ENCODE data around the gene GLG1. TPM values are rescaled to one million over a fixed set of nuclear protein-coding genes. Genes with fewer than 3 reads are reported as not detected.

The GLG1 gene
- total and polyA plus RNA-seq, 9 donors, result 84.4 to 144 (median 123) TPM

DNA sequence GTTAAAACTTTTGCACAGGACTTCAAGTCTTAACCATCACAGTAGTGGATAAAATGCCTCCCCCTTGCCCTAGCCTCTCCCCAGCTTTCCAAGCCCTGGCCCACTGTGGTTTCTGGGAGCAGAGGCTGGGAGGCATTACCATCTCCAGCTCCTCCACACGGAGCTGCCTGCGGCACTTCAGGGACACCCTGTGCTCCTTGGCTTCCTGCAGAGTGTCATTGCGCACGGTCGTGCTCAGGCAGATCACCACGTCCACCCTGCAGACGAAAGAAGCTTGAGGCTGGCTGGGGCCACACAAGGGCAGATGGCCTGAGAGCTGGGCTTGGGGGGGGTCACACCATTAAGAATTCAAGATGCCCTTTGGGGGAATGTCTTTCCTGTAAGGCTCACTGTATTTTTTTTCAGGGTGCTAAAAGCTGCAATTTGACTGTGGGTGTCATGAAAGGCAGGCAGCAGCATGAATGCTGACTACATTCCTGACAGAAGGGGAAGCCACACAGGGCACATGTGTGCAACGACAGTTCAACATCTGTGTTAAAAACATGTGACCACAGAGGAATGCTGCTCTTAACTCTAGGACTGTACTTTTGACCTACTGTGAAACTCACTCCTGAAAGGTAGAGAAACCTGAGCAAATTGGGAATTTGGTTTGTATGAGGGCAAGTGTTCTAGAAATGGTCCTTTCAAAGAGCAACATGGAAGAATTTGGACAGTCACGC is 137.9 kb downstream of the GLG1 start:
- Histone ChIP-seq H3K4me3 (ENCODE audit: low read length) (no peak overlapping the region), H3K36me3 (ENCODE audit: control insufficient read depth, insufficient read depth, low read length) (peaks cover 72% of the 10 kb centered on the region)
- WGBS (ENCODE audit: insufficient coverage), result 88% methylated on average over 8 of the region's 9 CpGs

GRCh38 chr16:74466872-74467271 is 140.0 kb downstream of the GLG1 start:
- no peak overlapping the region for H3K27ac ChIP-seq (ENCODE audit: low read length)
- 93% methylated on average over 2 of the region's 5 CpGs for WGBS (ENCODE audit: insufficient coverage)
- H3K4me1 ChIP-seq (ENCODE audit: control insufficient read depth, insufficient read depth, low read length), result no peaks in the 10 kb centered on the region
- H3K27me3 ChIP-seq (ENCODE audit: control insufficient read depth, insufficient read depth, low read length), result no peaks in the 10 kb centered on the region
- no peak for DNase-seq
- H3K36me3 ChIP-seq (ENCODE audit: control insufficient read depth, insufficient read depth, low read length), result peaks cover 83% of the 10 kb centered on the region
- no peak overlapping the region for H3K4me3 ChIP-seq (ENCODE audit: low read length)
- H3K9me3 ChIP-seq (replicated peaks; ENCODE audit: control insufficient read depth, low read depth, low read length), result no peaks in the 10 kb centered on the region

More for the DNA sequence above, 137.9 kb downstream of the GLG1 start:
- Histone ChIP-seq H3K9me3 (replicated peaks; ENCODE audit: control insufficient read depth, low read depth, low read length) (no peaks in the 10 kb centered on the region), H3K4me1 (ENCODE audit: control insufficient read depth, insufficient read depth, low read length) (no peaks in the 10 kb centered on the region), H3K27me3 (ENCODE audit: control insufficient read depth, insufficient read depth, low read length) (no peaks in the 10 kb centered on the region), H3K27ac (ENCODE audit: low read length) (no peak overlapping the region)
- no peak for DNase-seq

- no peak for DNase-seq
- Histone ChIP-seq H3K4me3 (ENCODE audit: low read length) (no peak overlapping the region), H3K4me1 (ENCODE audit: control insufficient read depth, insufficient read depth, low read length) (no peaks in the 10 kb centered on the region), H3K9me3 (replicated peaks; ENCODE audit: control insufficient read depth, low read depth, low read length) (no peaks in the 10 kb centered on the region), H3K36me3 (ENCODE audit: control insufficient read depth, insufficient read depth, low read length) (peaks cover 86% of the 10 kb centered on the region), H3K27me3 (ENCODE audit: control insufficient read depth, insufficient read depth, low read length) (no peaks in the 10 kb centered on the region), H3K27ac (ENCODE audit: low read length) (no peak overlapping the region)
- WGBS (ENCODE audit: insufficient coverage), result 79% methylated on average over 3 of the region's 6 CpGs
These were observed 140.8 kb downstream of the GLG1 start for GRCh38 chr16:74465851-74466685.

DNA sequence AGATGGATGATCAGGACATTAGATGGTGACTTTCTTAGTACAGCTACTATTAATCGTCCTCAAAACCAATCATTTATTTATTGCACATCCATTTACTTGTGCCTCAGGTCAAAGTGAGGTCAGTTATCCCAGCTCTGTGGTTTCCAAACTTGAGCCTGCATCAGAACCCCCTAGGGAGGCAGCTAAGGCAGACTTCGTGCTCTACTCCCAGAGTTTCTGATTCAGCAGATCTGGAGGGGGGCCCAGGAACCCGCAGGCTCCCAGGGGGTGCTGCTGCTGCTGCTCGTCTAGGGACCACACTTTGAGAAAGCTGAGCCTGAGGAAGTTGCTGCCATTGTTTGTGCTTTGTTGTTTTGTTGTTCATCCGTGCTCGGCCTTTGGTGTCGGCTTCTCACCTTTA is 141.6 kb downstream of the GLG1 start:
- WGBS (ENCODE audit: insufficient coverage), result 63% methylated on average over 5 of the region's 7 CpGs
- Histone ChIP-seq H3K4me3 (ENCODE audit: low read length) (no peak overlapping the region), H3K4me1 (ENCODE audit: control insufficient read depth, insufficient read depth, low read length) (no peaks in the 10 kb centered on the region), H3K9me3 (replicated peaks; ENCODE audit: control insufficient read depth, low read depth, low read length) (no peaks in the 10 kb centered on the region), H3K36me3 (ENCODE audit: control insufficient read depth, insufficient read depth, low read length) (peaks cover 88% of the 10 kb centered on the region), H3K27me3 (ENCODE audit: control insufficient read depth, insufficient read depth, low read length) (no peaks in the 10 kb centered on the region), H3K27ac (ENCODE audit: low read length) (no peak overlapping the region)
- DNase-seq, result no peak

GRCh38 chr16:74463888-74464287 is 143.0 kb downstream of the GLG1 start:
- no CpG with 5 or more reads among the region's 2 CpGs for WGBS (ENCODE audit: insufficient coverage)
- Histone ChIP-seq H3K4me1 (ENCODE audit: control insufficient read depth, insufficient read depth, low read length) (no peaks in the 10 kb centered on the region), H3K4me3 (ENCODE audit: low read length) (no peak overlapping the region), H3K36me3 (ENCODE audit: control insufficient read depth, insufficient read depth, low read length) (peaks cover 83% of the 10 kb centered on the region), H3K9me3 (replicated peaks; ENCODE audit: control insufficient read depth, low read depth, low read length) (no peaks in the 10 kb centered on the region), H3K27me3 (ENCODE audit: control insufficient read depth, insufficient read depth, low read length) (no peaks in the 10 kb centered on the region), H3K27ac (ENCODE audit: low read length) (no peak overlapping the region)
- no peak for DNase-seq

DNA sequence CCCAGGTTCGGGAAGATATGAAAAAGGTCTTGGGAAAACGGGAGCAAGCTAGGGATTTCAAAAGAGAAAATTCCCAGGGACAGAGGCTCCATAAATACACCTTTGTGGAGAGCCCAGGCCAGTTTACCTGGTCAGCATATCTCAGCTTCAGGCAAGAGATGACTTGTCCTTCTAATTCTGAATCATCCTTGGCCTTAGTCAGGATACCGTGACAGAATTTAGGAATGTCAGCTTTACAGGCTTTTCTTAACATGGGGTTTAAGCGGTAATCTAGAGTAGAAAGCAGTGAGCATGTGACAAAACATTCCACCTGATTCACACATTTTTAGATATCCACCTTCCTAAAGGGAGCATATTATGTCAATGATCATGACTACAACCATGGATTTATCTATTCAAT is 144.6 kb downstream of the GLG1 start:
- 100% methylated on average over 1 of the region's 4 CpGs for WGBS (ENCODE audit: insufficient coverage)
- Histone ChIP-seq H3K36me3 (ENCODE audit: control insufficient read depth, insufficient read depth, low read length) (peaks cover 83% of the 10 kb centered on the region), H3K4me1 (ENCODE audit: control insufficient read depth, insufficient read depth, low read length) (no peaks in the 10 kb centered on the region), H3K4me3 (ENCODE audit: low read length) (no peak overlapping the region), H3K27ac (ENCODE audit: low read length) (no peak overlapping the region), H3K27me3 (ENCODE audit: control insufficient read depth, insufficient read depth, low read length) (no peaks in the 10 kb centered on the region), H3K9me3 (replicated peaks; ENCODE audit: control insufficient read depth, low read depth, low read length) (no peaks in the 10 kb centered on the region)
- no peak for DNase-seq

- H3K27ac ChIP-seq (ENCODE audit: low read length), result no peak overlapping the region
- no peak for DNase-seq
- WGBS (ENCODE audit: insufficient coverage), result 89% methylated on average over 5 of the region's 9 CpGs
- H3K36me3 ChIP-seq (ENCODE audit: control insufficient read depth, insufficient read depth, low read length), result peaks cover 82% of the 10 kb centered on the region
- no peak overlapping the region for H3K4me3 ChIP-seq (ENCODE audit: low read length)
- no peaks in the 10 kb centered on the region for H3K9me3 ChIP-seq (replicated peaks; ENCODE audit: control insufficient read depth, low read depth, low read length)
- no peaks in the 10 kb centered on the region for H3K27me3 ChIP-seq (ENCODE audit: control insufficient read depth, insufficient read depth, low read length)
- no peaks in the 10 kb centered on the region for H3K4me1 ChIP-seq (ENCODE audit: control insufficient read depth, insufficient read depth, low read length)
These were observed 145.1 kb downstream of the GLG1 start for GRCh38 chr16:74461826-74462225.

DNA sequence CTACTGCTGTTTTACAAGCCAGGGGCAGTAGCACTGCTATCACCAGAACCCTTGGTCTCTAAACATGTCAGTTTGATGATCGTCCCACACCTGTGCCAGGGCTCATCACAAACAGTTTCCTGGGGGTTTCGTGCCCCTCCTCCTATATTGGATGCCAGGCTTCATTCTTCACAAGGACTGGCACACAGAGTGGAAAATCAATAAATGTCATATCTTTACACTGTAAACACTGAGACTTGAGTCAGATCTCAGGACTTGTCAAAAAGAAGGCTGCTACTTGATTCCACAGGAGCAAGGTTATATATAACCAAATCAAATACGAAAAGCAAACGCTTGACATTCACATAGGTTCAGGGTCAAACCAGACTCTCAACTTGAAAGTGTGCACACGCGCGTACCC is 146.4 kb downstream of the GLG1 start:
- Histone ChIP-seq H3K36me3 (ENCODE audit: control insufficient read depth, insufficient read depth, low read length) (peaks cover 85% of the 10 kb centered on the region), H3K27me3 (ENCODE audit: control insufficient read depth, insufficient read depth, low read length) (no peaks in the 10 kb centered on the region), H3K4me1 (ENCODE audit: control insufficient read depth, insufficient read depth, low read length) (no peaks in the 10 kb centered on the region), H3K4me3 (ENCODE audit: low read length) (no peak overlapping the region), H3K9me3 (replicated peaks; ENCODE audit: control insufficient read depth, low read depth, low read length) (no peaks in the 10 kb centered on the region), H3K27ac (ENCODE audit: low read length) (no peak overlapping the region)
- DNase-seq, result no peak
- 100% methylated on average over 2 of the region's 7 CpGs for whole genome bisulfite sequencing (ENCODE audit: insufficient coverage)

GRCh38 chr16:74456290-74456625 is 150.7 kb downstream of the GLG1 start:
- no peak overlapping the region for H3K27ac ChIP-seq (ENCODE audit: low read length)
- no peak for DNase-seq
- peaks cover 81% of the 10 kb centered on the region for H3K36me3 ChIP-seq (ENCODE audit: control insufficient read depth, insufficient read depth, low read length)
- H3K4me1 ChIP-seq (ENCODE audit: control insufficient read depth, insufficient read depth, low read length), result no peaks in the 10 kb centered on the region
- WGBS (ENCODE audit: insufficient coverage), result 96% methylated on average over 14 of the region's 16 CpGs
- H3K9me3 ChIP-seq (replicated peaks; ENCODE audit: control insufficient read depth, low read depth, low read length), result no peaks in the 10 kb centered on the region
- H3K27me3 ChIP-seq (ENCODE audit: control insufficient read depth, insufficient read depth, low read length), result no peaks in the 10 kb centered on the region
- H3K4me3 ChIP-seq (ENCODE audit: low read length), result no peak overlapping the region

DNA sequence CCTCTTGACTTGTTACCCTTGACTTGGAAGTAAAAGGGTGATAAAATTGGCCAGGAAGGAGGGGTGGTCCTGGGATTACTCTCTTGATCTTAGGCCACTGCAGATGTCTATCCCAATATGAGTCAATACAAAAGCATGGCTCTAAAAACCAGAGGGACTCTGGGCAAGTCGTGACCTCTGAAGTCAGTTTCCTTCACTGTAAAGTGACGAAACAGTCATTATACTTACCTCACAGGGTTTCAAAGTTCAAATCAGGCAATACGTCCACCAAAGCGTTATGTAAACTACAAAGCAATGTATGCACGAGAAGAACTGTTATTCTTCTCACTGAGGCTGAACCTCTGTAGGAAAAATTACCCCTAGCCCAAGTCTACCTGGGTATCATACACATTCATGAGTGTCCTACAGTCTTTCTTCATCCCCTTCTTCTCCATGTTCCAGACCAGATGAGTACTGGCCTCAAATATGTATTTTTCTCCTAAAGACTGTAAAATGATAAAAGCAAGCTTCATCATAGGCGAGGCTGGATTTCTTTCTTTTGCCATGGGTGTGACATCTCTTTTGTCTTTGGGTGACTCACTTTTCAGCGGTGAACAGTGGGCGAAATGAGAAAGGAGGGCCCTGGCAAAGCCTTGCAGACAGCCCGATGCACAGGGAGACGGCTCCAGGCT is 151.2 kb downstream of the GLG1 start:
- H3K27me3 ChIP-seq (ENCODE audit: control insufficient read depth, insufficient read depth, low read length), result no peaks in the 10 kb centered on the region
- H3K36me3 ChIP-seq (ENCODE audit: control insufficient read depth, insufficient read depth, low read length), result peaks cover 81% of the 10 kb centered on the region
- 87% methylated on average over 9 of the region's 10 CpGs for WGBS (ENCODE audit: insufficient coverage)
- H3K4me1 ChIP-seq (ENCODE audit: control insufficient read depth, insufficient read depth, low read length), result no peaks in the 10 kb centered on the region
- no peak overlapping the region for H3K27ac ChIP-seq (ENCODE audit: low read length)
- H3K9me3 ChIP-seq (replicated peaks; ENCODE audit: control insufficient read depth, low read depth, low read length), result no peaks in the 10 kb centered on the region
- no peak overlapping the region for H3K4me3 ChIP-seq (ENCODE audit: low read length)
- DNase-seq, result no peak

All from muscle of leg (tissue), 11 donors.